Transverse colon (tissue), 4 donors: ENCODE results near the gene SUV39H1.

ENCODE experiments used
- CTCF ChIP-seq, 5 experiments: fragments of 200-600 bp in 3 of 5; fragments of 450-650 bp in 2 of 5; sonication (generic) in 3 of 5; IDR thresholded peaks; 1 replicate in 2 of 5; 2 replicates in 3 of 5; pipeline ENCODE4 v1.5.1; 2016 to 2017; ENCODE audit warnings: antibody characterized with exemption in 5 of 5, inconsistent platforms in 3 of 5, mild to moderate bottlenecking in 2 of 5, moderate library complexity in 1 of 5
- POLR2A ChIP-seq: fragments of 450-650 bp; IDR thresholded peaks from one replicate; pipeline ENCODE4 v1.6.1; 2016; ENCODE audit warnings: antibody characterized with exemption, mild to moderate bottlenecking, moderate library complexity
- POLR2AphosphoS5 ChIP-seq, 3 donors: sonication (generic); formaldehyde crosslinking; IDR thresholded peaks; one replicate each; pipeline ENCODE4 v1.6.1; 2016; ENCODE audit warnings: antibody characterized with exemption in 3 of 3

- TF ChIP-seq POLR2A, result no peak
- no peak for TF ChIP-seq CTCF (IDR thresholded peaks at IDR 0.05)
- no peak for TF ChIP-seq POLR2AphosphoS5 (IDR thresholded peaks at IDR 0.05)
Observed at GRCh38 chrX:48715876-48716502, 19.5 kb downstream of the SUV39H1 start.
